CD4-positive, alpha-beta T cell treated with Interferon gamma for 1 hour (primary cell): ENCODE measurements around the gene AMZ1.
A peak's percentile ranks its signal among the peaks of the same experiment; 100 is the strongest.
"Not testable (repeated sequence)": the region's sequence is repeated elsewhere in the genome, so short reads cannot be mapped to it uniquely, and the experiment has no call there.

Experiments
- DNase-seq: peaks from one replicate; pipeline ENCODE4 v3.0.0-alpha.2; 2020

The AMZ1 gene

GRCh38 chr7:2714636-2715035 is 26.6 kb downstream of the AMZ1 start:
- DNase-seq: no peak

GRCh38 chr7:2715341-2716231 is 27.6 kb downstream of the AMZ1 start:
- DNase-seq: peak; percentile 39

GRCh38 chr7:2716488-2716887 is 28.5 kb downstream of the AMZ1 start:
- DNase-seq: no peak

GRCh38 chr7:2716906-2717292 is 28.9 kb downstream of the AMZ1 start:
- DNase-seq: no peak

- DNase-seq: peak; percentile 28
Measured at GRCh38 chr7:2717293-2718261, 29.6 kb downstream of the AMZ1 start.

- no peak for DNase-seq
Measured at GRCh38 chr7:2718296-2718965, 30.4 kb downstream of the AMZ1 start.

GRCh38 chr7:2719007-2719406 is 31.0 kb downstream of the AMZ1 start:
- peak; percentile 58 for DNase-seq

- no peak for DNase-seq
Measured at GRCh38 chr7:2720024-2720423, 32.0 kb downstream of the AMZ1 start.

GRCh38 chr7:2721842-2722241 is 33.8 kb downstream of the AMZ1 start:
- DNase-seq: no peak

GRCh38 chr7:2722591-2722990 is 34.6 kb downstream of the AMZ1 start:
- DNase-seq: no peak

- DNase-seq: no peak
Measured at GRCh38 chr7:2723138-2723850, 35.3 kb downstream of the AMZ1 start.

GRCh38 chr7:2724036-2724435 is 36.0 kb downstream of the AMZ1 start:
- not testable (repeated sequence) for DNase-seq

- no peak for DNase-seq
Measured at GRCh38 chr7:2724453-2725177, 36.6 kb downstream of the AMZ1 start.

GRCh38 chr7:2725178-2726105 is 37.4 kb downstream of the AMZ1 start:
- DNase-seq: no peak

- DNase-seq: no peak
Measured at GRCh38 chr7:2726316-2727018, 38.5 kb downstream of the AMZ1 start.

GRCh38 chr7:2727206-2727605 is 39.2 kb downstream of the AMZ1 start:
- DNase-seq: not testable (repeated sequence)

- DNase-seq: no peak
Measured at GRCh38 chr7:2728316-2729030, 40.5 kb downstream of the AMZ1 start.

GRCh38 chr7:2729031-2729892 is 41.3 kb downstream of the AMZ1 start:
- DNase-seq: no peak
